RPMI8226 (cell line): ENCODE measurements around the gene STKLD1.
A peak's percentile ranks its signal among the peaks of the same experiment; 100 is the strongest.
"Not testable (repeated sequence)": the region's sequence is repeated elsewhere in the genome, so short reads cannot be mapped to it uniquely, and the experiment has no call there.

ENCODE experiments used
- DNase-seq: peaks from one replicate; pipeline ENCODE4 v3.0.0-alpha.2; 2015

STKLD1 gene

DNA sequence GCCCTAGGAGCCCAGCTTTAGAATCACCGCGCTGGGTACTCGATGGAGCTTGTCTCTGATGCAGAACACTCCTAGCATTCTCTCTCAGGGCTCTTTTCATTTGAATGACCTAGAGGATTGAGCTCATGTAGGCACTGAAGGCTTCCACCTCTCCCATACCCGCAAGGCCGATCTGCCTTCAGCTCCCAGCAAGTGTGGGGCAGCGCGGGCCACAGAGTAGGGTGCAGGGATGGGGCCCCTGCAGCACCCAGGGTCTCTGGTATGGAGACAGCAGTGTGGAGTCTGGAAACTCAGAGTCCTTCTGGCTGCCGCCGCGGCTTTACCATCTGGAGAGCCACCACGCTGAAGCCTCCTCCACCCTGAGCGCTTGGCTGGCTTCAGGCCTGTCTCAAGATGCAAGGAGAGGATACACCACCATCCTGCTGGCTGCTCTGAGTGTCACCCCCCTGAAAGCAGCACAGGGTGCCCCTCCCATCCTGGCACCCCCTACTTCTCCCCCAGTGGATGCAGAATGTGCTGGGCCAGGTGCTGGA, 12.9 kb downstream of the STKLD1 start:
- DNase-seq: no peak

DNA sequence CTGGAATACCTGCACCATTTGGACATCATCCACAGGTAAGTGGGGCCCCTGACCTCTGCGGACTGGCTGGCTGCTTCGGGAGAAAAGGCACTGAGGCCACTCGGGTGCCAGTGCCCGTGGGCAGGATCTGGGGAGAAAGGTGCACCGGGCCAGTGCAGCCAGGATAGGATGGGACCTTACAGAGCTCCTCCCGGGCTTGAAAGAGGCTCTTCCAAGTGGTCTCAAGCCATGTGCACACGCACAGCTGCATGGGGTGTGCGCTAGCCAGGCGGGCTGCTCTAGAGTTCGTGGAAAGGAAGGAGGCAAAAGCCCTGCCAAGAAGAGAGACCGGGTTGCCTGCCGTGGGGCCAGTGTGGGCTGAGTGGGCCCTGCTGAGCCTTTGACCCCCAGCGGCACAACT, 13.4 kb downstream of the STKLD1 start:
- DNase-seq: no peak

DNA sequence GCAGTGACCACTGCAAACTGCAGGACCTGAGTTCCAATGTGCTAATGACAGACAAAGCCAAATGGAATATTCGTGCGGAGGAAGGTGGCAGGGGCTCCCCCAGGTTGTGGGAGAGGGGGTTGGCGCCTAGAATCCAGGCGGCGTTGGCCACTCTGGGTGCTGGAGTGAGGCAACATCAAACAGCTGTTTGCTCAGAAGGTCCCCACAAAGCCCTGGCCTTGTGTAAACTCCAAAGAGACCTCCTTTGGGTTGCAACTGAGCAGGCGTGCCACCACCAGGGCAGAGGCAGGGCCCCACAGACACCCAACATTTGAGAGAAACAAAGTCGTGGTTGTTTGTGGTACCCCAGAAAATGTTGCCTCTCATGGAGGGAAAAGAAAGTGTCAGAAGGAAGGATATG, 14.5 kb downstream of the STKLD1 start:
- DNase-seq: no peak

DNA sequence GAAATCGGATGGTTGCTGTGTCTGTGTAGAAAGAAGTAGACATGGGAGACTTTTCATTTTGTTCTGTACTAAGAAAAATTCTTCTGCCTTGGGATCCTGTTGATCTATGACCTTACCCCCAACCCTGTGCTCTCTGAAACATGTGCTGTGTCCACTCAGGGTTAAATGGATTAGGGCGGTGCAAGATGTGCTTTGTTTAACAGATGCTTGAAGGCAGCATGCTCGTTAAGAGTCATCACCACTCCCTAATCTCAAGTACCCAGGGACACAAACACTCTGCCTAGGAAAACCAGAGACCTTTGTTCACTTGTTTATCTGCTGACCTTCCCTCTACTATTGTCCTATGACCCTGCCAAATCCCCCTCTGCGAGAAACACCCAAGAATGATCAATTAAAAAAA, 15.3 kb downstream of the STKLD1 start:
- DNase-seq: not testable (repeated sequence)

DNA sequence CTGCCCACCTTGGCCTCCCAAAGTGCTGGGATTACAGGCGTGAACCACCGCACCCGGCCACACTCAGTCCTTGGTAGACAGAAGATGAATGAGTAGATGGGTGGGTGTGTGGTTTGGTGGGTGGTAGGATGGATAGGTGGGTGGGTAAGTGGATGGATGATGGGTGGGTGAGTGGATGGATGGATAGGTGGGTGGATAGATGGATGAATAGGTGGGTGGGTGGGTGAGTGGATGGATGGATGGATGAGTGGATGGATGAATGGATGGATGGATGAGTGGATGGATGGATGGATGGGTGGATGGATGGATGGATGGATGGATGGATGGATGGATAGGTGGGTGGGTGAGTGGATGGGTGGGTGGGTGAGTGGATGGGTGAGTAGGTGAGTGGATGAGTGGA, 16.1 kb downstream of the STKLD1 start:
- not testable (repeated sequence) for DNase-seq

DNA sequence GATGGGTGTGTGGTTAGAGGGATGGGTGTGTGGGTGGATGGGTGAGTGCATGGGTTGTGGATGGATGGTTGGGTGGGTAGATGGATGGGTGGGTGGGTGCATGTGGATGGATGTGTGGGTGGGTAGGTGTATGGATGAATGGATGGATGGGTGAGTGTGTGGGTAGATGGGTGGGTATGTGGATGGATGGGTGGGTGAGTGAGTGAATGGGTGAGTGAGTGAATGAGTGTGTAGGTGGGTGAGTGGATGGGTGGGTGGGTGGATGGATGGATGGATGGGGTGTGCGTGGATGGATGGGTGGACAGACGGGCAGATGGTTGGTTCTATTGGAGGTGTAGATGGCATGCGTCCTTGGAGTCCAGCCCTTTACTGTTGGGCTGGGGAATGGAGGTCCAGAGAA, 17.2 kb downstream of the STKLD1 start:
- no peak for DNase-seq

DNA sequence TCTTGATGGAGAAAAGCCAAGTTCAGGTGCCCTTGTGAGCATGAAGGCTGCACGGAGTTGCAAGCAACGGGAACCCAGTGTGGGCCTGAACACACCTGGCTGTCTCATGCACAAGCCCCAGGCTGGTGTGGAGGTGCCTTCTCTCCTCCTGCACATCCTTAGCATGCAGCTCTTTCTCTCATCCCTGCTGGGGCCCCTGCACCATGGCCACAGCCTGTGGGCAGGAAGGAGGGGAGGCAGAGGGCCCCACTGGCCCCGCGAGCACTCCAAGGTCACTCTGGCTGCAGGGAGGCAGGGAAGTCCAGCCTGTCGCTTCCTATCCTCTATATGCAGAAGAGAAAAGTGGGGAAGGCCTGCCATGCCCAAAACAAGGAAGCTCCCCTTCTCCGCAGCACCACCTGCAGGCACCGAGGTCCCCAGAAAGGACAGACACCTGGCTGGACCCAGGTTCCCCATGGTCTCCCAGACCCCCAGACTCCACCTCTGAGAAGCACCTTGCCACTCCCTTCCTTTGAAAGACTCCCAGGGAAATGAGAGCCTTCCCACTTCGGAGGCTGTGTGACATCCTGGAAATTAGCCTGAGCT, 18.6 kb downstream of the STKLD1 start:
- no peak for DNase-seq

DNA sequence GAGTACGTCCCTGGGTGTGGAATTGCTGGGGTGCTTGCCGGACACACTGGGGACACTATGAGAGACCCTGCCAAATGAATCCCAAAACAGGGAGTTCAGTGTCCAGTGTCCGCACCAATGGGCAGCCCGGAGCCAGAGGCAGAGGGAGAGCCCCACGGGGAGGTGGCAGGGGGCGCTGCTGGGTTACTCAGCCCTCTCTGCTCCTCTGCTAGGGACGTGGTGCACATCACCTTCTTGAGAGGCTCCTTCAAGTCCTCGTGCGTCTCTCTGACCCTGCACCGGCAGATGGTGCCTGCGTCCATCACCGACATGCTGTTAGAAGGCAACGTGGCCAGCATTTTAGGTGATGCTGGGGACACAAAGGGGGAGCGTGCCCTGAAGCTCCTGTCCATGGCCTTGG, 20.8 kb downstream of the STKLD1 start:
- DNase-seq: peak; percentile 59

DNA sequence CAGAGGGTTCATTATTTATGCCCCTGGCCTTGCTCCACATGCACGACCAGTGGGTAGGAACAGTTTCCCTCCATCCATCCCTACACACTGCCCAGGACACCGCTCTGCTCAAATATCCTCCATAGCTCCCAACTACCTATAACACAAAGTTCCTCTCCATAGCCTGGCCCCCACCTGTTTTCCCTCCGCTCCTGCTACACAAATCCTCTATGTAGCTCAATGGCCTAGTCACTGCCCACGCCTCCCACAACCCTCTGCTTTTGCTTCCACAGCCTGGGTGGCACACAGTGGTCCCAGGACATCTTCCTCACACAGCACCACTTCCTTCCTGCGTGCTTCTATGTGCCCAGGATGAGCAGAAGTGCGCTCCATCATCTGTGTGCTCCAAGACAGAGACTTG, 21.2 kb downstream of the STKLD1 start:
- no peak for DNase-seq

DNA sequence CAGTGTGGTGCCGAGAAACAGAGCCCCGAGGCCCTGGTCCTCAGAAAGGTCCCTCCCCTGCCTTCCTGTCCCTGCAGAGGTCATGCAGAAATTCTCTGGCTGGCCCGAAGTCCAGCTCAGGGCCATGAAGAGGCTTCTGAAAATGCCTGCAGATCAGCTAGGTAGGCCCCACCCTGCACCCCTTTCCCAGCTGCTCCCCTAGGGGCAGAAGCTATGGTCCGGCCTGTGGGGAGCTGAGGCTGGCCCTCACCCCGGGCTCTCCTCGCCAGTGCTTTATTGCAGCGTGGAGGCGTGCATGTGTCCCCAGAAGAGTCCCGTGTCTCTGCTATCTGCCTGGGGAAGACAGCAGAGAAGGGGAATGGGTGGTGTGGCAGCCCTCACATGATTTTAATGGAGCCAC, 21.7 kb downstream of the STKLD1 start:
- no peak for DNase-seq

DNA sequence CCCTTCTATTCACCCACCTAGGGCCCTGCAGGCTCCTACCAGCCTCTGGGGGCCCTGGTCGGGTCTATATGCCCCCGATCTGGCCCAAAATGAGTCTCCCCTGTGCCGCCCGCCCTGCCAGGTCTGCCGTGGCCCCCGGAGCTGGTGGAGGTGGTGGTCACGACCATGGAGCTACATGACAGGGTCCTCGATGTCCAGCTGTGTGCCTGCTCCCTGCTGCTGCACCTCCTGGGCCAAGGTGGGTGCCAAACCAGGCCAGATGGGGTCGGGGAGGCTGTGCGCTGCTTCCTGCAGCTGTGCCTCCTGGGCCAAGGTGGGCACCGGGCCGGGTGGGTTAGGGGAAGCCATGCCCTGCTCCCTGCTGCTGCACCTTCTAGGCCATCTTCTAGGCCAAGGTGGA, 24.1 kb downstream of the STKLD1 start:
- DNase-seq: no peak

DNA sequence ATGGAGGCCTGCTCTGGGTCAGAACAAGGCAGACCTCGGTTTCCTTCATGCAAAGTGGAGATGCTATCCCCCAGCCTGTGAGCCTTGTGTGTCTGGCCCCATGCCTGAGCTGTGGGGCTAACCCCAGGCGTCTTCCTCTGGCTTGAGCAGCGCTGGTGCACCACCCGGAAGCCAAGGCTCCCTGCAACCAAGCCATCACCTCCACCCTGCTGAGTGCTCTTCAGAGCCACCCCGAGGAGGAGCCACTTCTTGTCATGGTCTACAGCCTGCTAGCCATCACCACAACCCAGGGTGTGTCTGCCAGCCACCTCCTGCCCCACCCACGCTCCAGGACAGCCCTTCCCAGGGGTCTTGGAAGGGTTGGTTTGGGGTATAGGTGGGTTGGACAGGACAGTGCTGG, 25.4 kb downstream of the STKLD1 start:
- DNase-seq: no peak

DNA sequence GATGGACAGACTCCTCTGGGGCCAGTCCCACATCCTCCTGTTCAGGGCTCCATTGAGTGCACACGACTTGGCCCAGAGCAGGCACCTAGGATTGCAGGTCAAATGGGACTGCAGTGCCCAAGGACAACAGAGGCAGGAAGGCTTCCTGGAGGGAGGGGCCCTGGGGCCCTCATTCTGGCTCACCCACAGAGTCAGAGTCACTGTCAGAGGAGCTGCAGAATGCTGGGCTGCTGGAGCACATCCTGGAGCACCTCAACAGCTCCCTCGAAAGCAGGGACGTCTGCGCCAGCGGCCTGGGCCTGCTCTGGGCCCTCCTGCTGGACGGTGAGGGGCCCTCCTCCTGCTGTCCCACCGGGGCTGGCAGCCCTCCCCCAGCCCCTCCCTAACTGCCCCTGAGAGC, 26.5 kb downstream of the STKLD1 start:
- DNase-seq: no peak

DNA sequence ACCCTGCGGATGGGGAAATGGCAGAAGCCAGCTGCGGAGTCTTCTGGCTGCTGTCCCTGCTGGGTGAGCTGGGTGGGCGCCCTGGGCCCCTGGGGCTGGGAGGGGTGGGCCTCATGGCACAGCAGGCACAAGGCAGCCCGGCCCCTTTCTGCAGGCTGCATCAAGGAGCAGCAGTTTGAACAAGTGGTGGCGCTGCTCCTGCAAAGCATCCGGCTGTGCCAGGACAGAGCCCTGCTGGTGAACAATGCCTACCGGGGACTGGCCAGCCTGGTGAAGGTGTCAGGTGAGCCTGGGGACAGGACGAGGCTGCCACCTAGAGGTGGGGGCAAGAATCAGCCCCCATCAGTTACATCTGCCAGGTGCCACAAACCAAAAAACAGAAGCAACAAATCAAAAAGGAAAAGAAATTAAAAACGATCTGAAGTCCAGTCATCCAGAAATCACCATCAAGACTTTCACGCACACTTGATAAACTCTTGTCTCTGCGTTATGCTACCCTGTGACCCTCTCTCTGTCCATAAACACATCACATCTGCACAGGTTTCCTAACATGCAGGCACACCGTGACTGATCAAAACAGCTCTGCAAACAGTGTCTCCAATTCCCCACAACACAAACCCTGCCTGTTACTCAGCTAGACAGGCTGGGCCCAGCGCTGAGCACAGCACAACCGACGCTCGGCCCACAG, 27.7 kb downstream of the STKLD1 start:
- DNase-seq: peak; percentile 72

DNA sequence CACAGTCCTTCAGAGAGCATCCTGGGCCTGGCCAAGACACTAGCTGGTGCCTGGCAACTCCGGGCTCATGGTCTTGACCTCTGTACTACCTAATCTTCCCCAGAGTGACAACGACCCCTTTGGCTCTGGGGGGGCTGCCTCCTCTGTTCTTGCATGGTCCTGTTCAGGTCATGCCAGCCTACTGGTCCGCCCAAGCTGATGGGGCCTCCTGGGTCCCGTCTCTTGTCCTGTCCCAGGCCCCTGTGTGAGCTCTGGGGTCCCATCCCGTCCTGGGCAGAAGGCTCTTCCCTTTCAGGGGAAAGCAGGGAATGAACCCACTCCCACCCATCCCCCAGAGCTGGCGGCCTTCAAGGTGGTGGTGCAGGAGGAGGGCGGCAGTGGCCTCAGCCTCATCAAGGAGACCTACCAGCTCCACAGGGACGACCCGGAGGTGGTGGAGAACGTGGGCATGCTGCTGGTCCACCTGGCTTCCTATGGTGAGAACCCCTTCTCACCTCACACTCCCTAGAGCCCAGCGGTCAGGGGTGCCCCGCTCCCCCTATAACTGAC, 28.4 kb downstream of the STKLD1 start:
- no peak for DNase-seq

DNA sequence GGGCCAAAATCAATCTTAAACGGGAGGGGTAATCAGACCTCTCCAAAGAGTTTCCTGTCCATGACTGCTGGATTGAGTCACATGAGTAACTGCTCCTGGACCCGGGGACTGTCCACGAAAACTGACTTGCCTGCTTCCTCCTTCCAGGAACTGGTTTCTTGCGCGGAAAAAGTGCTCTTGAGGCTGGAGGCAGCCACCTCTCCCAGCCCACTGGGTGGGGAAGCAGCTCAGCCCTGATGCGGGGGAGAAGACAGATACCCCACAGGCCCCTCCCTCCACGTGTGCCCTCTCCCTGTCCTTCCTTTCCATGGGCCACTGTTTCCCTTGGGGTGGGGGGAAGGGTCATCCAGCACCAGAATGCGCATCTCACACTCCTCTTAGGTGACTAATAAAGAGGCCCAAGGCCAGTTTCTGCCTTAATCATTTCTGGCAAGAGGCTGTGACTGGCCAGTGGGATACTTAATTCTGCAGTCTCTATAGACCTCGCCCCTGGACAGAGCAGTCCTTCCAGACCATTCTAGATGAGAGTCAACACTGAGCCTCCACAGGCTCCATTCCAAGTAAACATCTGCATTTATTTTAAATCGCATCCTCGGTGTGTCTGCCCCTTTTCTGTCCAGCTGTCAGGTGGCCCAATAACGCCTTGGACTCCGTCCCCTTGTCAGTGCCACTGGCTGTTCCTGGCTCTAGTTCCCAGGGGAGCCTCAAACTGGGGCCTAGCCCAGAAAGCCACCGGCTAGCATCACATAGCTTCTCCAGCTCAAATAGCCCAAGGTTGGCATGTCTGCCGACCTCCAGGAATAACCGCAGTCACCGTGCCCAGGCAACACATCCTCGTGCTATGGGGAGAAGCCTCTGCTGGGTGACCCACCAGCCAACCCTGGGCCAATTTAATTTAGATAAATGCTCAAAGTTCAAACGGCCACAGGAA, 29.6 kb downstream of the STKLD1 start:
- no peak for DNase-seq

DNA sequence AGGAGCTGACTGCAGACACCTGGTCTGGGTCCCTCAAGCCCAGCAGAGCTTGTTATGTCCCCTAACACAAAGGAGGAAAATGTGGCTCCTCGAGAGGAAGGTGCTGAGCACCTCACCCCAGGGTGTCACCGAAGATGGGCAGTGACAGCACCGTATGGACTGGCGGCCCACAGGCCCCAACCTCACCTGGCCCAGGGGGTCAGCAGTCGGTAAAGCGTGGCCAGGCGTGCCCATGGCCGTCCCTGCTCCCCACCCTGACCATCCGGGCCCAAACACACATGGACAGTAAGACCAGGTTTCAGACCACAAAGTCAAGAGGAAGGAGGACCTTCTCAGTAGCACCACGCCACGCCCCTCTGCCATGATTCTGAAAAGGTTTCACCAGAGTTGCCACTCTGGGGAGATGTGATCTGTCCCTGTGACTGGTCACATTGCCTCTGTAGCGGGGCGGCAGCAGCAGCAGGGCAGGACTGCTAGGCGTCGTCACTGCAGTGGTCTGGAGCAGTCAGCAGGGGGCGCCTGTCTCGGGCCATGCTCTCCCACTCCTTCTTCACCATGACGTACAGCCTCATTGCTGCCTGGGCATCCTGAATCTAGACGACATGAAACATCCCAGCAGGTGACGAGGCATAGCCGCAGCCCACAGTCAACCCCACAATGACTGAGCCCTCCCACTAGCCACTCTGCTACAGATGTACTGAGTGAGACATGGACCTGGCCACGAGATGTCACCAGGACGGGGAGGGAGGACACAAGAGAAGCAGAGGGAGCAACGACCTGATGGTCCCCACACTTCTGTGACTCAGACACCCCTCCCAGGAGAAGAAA, 30.5 kb downstream of the STKLD1 start:
- peak; percentile 80 for DNase-seq

DNA sequence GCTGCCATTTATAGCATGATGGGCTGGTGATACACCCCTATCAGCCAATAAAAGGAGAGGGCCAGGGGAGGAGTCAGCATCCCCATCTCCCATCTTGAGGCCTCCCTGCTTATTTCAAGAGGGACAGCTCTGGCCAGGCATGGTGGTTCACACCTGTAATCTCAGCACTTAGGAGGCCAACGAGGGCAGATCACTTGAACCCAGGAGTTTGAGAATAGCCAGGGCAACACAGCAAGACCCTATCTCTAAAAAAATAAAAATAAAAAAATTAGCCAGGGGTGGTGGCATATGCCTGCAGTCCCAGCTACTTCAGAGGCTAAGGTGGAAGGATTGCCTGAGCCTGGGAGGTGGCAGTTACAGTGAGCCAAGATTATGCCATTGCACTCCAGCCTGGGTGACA, 31.9 kb downstream of the STKLD1 start:
- no peak for DNase-seq

DNA sequence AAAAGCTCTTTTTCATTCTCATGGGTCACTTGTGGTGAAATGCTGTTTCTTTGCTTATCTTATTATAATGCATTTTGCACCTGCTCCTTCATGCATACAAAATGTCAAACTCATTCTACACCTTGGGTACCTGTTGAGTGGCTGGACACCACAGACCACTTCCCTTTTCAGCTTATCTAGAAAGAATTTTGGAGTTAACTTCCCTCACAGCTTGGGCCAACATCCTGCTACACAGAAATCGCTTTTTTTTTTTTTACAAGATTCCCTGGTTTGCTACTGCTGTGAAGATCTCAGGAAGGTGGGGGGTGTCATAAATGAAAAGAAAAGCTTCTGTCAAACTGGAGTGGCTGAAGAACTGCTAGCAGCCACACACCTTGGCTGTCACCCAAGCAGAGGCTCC, 39.0 kb downstream of the STKLD1 start:
- no peak for DNase-seq

DNA sequence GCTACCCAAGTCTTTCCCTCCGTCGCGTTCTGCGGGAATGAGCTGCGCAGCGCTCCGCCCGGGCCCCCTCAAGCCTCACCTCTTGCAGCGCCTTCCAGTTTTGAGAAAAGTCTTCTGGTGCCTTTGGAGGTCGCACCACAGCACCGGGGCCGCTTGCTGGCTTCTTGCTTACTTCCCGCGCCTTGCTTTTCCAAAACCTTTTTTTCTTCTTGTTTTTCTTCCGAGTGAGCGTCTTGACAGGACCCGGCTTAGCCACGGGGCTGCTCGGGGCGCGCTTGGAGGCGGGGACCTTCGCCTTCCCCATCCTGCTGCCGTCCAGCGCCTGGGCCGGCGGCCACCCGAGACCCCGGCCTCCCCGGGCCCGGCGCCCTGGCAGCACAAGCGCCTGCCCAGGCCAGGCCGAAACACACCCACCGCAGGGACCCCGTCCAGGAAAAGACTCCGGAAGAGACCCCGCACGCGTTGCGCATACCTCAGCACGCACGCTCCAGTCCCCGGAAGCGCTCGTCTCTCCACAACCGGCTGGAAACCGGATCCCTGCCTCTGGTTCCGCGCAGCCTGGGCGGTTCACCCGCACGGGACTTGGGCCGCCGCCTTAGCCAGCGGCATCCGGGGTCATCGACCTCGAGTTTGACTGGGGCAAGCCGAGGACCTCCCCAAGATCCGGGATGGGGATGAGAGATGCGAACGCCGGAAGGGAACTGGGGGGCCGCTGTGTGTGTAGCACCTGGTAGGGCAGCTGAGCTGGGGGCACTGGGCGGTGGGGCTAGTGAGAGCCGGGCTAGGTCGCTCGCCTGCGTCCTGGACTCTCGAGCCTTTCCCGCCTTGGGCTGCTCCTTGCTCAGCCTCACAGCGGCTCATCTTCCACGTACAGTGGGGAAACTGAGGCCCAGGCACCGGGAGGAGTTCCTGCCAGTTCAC, 41.6 kb downstream of the STKLD1 start, which contains the start of gene REXO4:
Gene REXO4, minus strand, starts transcription at position 470 of the 921 bp plus-strand sequence. Its CDS starts 166 bp downstream, at position 304.
- peak; percentile 93 for DNase-seq

DNA sequence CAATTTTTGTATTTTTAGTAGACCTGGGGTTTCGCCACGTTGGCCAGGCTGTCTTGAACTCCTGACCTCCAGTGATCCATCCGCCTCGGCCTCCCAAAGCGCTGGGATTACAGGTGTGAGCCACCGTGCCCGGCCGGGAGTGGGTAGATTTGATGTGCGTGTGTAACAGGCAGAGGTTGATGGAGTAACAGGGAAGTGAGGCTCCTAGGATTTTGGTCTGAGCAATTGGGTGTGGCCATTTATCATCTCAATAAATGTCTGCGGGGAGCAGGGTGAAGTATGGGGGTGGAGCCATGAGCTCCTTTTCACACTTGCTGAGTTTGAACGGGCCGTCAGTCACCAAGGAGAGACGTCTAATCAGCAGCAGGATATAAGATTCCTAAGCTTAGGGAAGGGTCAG, 42.8 kb downstream of the STKLD1 start:
- DNase-seq: no peak
